ENCODE measurements around the gene LGALS7B. TPM values are rescaled to one million over a fixed set of nuclear protein-coding genes. Genes with fewer than 3 reads are reported as not detected.

The LGALS7B gene
- total and polyA plus RNA-seq, 10 of the 15 experiments (the other 5 are each of a cell fraction or from before 2014, with no cell fraction given) = not detected

- BruUV-seq (replicated peaks) = no TSS peak
- no peak for FAIRE-seq
- SMC1A ChIA-PET (ENCODE audit: uncharacterized antibody, unreplicated experiment) = no interaction called here
- WGBS (ENCODE audit: insufficient coverage, insufficient replicate concordance, low lambda C conversion rate, missing lambda C conversion rate) = 87% methylated on average over 15 of the region's 15 CpGs
- in situ Hi-C loops (cut with MboI) = no loop called here
- no peaks in the 10 kb centered on the region for H3K36me3 ChIP-seq (ENCODE audit: control insufficient read depth in 2 of 2, insufficient read depth in 2 of 2, low read length in 1 of 2)
- DNase-seq (ENCODE audit: low read depth, low spot score) = no peak
- H3K27me3 ChIP-seq (replicated peaks in 1 of 2; ENCODE audit: control insufficient read depth in 2 of 2, insufficient read depth in 2 of 2, low read length in 1 of 2) = no peaks in the 10 kb centered on the region
- no peak overlapping the region for H2AFZ ChIP-seq (ENCODE audit: control insufficient read depth, low read depth, low read length)
- ATAC-seq = no peak
- no peak overlapping the region for H3K9ac ChIP-seq (ENCODE audit: control insufficient read depth, insufficient read depth, low read length)
- RAD21 ChIA-PET (ENCODE audit: unreplicated experiment) = no interaction called here
- H3K4me1 ChIP-seq (ENCODE audit: control insufficient read depth, insufficient read depth, low read length) = no peaks in the 10 kb centered on the region; the same call in 1 of the 2 replicates
- H3K27ac ChIP-seq (ENCODE audit: control insufficient read depth, insufficient read depth) = no peak overlapping the region
- no peak overlapping the region for H3K4me3 ChIP-seq
- H3K4me2 ChIP-seq (ENCODE audit: control insufficient read depth, insufficient read depth) = no peak overlapping the region
- POLR2A ChIA-PET = no interaction called here
- TF ChIP-seq CHD4 (IDR thresholded peaks at IDR 0.05) = no peak
- no peak for TF ChIP-seq ASH2L (IDR thresholded peaks at IDR 0.05; ENCODE audit: borderline replicate concordance, low read depth)
- no peak for TF ChIP-seq GATAD2B (conservative IDR thresholded peaks at IDR 0.05; ENCODE audit: low read depth)
- no peak for TF ChIP-seq EGR1 (IDR thresholded peaks at IDR 0.05; ENCODE audit: borderline replicate concordance in 1 of 2, low read depth in 2 of 2, low read length in 2 of 2)
- H3K9me3 ChIP-seq (replicated peaks; ENCODE audit: control insufficient read depth, insufficient read depth, low read length) = no peaks in the 10 kb centered on the region
- intact Hi-C loops (cut with micrococcal nuclease; ENCODE audit: unreplicated experiment) = no loop called here
- H4K20me1 ChIP-seq (ENCODE audit: control insufficient read depth, insufficient read depth) = no peaks in the 10 kb centered on the region
- CTCF ChIA-PET = interaction anchor here (1.5 kb wide), 1 partner anchor 28 kb away, joined by 4 read pairs; no protein-coding TSS in a partner anchor
- no peaks in the 10 kb centered on the region for H3K79me2 ChIP-seq (ENCODE audit: control insufficient read depth, insufficient read depth, low read length)
Observed at GRCh38 chr19:38741670-38742069, 47.3 kb upstream of the LGALS7B start.

- no TSS peak for BruUV-seq (replicated peaks)
- H3K27ac ChIP-seq (ENCODE audit: control insufficient read depth, insufficient read depth) = no peak overlapping the region
- FAIRE-seq (no peak), ATAC-seq (no peak), DNase-seq (ENCODE audit: low read depth, low spot score) (no peak)
- no peaks in the 10 kb centered on the region for H3K9me3 ChIP-seq (replicated peaks; ENCODE audit: control insufficient read depth, insufficient read depth, low read length)
- ChIA-PET POLR2A (interaction anchor here (0.6 kb wide), 1 partner anchor 303 kb away, joined by 3 read pairs; no protein-coding TSS in a partner anchor), RAD21 (ENCODE audit: unreplicated experiment) (no interaction called here), SMC1A (ENCODE audit: uncharacterized antibody, unreplicated experiment) (no interaction called here), CTCF (no interaction called here)
- intact Hi-C loops (cut with micrococcal nuclease; ENCODE audit: unreplicated experiment) = no loop called here
- H3K4me2 ChIP-seq (ENCODE audit: control insufficient read depth, insufficient read depth) = no peak overlapping the region
- no peaks in the 10 kb centered on the region for H3K79me2 ChIP-seq (ENCODE audit: control insufficient read depth, insufficient read depth, low read length)
- H4K20me1 ChIP-seq (ENCODE audit: control insufficient read depth, insufficient read depth) = no peaks in the 10 kb centered on the region
- H3K36me3 ChIP-seq (ENCODE audit: control insufficient read depth in 2 of 2, insufficient read depth in 2 of 2, low read length in 1 of 2) = no peaks in the 10 kb centered on the region
- in situ Hi-C loops (cut with MboI) = no loop called here
- H3K4me1 ChIP-seq (ENCODE audit: control insufficient read depth, insufficient read depth, low read length) = no peaks in the 10 kb centered on the region; the same call in 1 of the 2 replicates
- H3K9ac ChIP-seq (ENCODE audit: control insufficient read depth, insufficient read depth, low read length) = no peak overlapping the region
- H3K27me3 ChIP-seq (replicated peaks in 1 of 2; ENCODE audit: control insufficient read depth in 2 of 2, insufficient read depth in 2 of 2, low read length in 1 of 2) = no peaks in the 10 kb centered on the region
- no peak overlapping the region for H3K4me3 ChIP-seq
- WGBS (ENCODE audit: insufficient coverage, insufficient replicate concordance, low lambda C conversion rate, missing lambda C conversion rate) = 82% methylated on average over 9 of the region's 9 CpGs
- no peak overlapping the region for H2AFZ ChIP-seq (ENCODE audit: control insufficient read depth, low read depth, low read length)
- TF ChIP-seq NKRF (conservative IDR thresholded peaks at IDR 0.05) = no peak
- TF ChIP-seq, protein P1, sequence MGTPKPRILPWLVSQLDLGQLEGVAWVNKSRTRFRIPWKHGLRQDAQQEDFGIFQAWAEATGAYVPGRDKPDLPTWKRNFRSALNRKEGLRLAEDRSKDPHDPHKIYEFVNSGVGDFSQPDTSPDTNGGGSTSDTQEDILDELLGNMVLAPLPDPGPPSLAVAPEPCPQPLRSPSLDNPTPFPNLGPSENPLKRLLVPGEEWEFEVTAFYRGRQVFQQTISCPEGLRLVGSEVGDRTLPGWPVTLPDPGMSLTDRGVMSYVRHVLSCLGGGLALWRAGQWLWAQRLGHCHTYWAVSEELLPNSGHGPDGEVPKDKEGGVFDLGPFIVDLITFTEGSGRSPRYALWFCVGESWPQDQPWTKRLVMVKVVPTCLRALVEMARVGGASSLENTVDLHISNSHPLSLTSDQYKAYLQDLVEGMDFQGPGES (IDR thresholded peaks at IDR 0.05) = no peak
- TF ChIP-seq PRDM15 (CRISPR knock-in tag; IDR thresholded peaks at IDR 0.05) = no peak
- no peak for TF ChIP-seq CBX3 (IDR thresholded peaks at IDR 0.05; ENCODE audit: borderline replicate concordance, low read depth)
- TF ChIP-seq NR2F1 (conservative IDR thresholded peaks at IDR 0.05) = no peak
Observed at GRCh38 chr19:38742296-38742695, 46.7 kb upstream of the LGALS7B start.

All from GM12878 (cell line).